ENCODE measurements around the gene THY1.

THY1 gene

DNA sequence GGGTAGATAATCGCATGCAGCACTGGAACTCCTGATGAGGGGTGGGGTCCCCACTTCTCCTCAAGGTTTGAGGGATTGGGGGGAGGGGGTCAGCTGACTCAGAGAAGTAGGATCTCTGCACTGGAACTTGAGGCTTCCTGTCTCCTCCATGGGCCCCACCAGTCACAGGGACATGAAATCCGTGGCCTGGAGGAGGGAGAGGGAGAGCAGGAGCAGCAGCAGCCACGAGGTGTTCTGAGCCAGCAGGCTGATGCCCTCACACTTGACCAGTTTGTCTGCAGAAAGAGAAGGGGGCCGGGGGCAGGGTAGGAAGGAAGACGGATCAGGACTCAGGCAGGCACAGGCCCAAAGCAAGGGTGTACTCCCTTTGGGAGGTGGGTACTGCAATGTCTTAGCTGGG lies 3.7 kb downstream of the THY1 start:
- TF ChIP-seq CTCF (IDR thresholded peaks at IDR 0.05; ENCODE audit: low read length) (no peak), EZH2 (optimal IDR thresholded peaks at IDR 0.05; ENCODE audit: low read depth, low read length) (no peak), EZH2phosphoT487 (IDR thresholded peaks at IDR 0.05; ENCODE audit: low read length) (no peak)
- Histone ChIP-seq H3K79me2 (ENCODE audit: low read length) (no peaks in the 10 kb centered on the region), H3K9me3 (replicated peaks; ENCODE audit: insufficient read depth, low read length) (no peaks in the 10 kb centered on the region), H3K9me2 (replicated peaks; ENCODE audit: insufficient read depth, low read length) (no peaks in the 10 kb centered on the region), H3K36me3 (replicated peaks; ENCODE audit: insufficient read depth, low read length) (no peaks in the 10 kb centered on the region), H3F3A (ENCODE audit: insufficient read depth, low read length) (no peaks in the 10 kb centered on the region), H3K4me2 (ENCODE audit: low read depth, low read length) (no peak overlapping the region), H3K27ac (ENCODE audit: low read length) (no peak overlapping the region), H4K20me1 (ENCODE audit: insufficient read depth, low read length) (no peaks in the 10 kb centered on the region), H3K4me1 (ENCODE audit: low read length) (no peaks in the 10 kb centered on the region), H3K9ac (ENCODE audit: low read length) (no peak overlapping the region), H3K4me3 (ENCODE audit: low read length) (no peak overlapping the region), H3K27me3 (replicated peaks; ENCODE audit: insufficient read depth, low read length) (peaks cover 34% of the 10 kb centered on the region), H2AFZ (ENCODE audit: low read length) (no peak overlapping the region)
- no peak for DNase-seq

DNA sequence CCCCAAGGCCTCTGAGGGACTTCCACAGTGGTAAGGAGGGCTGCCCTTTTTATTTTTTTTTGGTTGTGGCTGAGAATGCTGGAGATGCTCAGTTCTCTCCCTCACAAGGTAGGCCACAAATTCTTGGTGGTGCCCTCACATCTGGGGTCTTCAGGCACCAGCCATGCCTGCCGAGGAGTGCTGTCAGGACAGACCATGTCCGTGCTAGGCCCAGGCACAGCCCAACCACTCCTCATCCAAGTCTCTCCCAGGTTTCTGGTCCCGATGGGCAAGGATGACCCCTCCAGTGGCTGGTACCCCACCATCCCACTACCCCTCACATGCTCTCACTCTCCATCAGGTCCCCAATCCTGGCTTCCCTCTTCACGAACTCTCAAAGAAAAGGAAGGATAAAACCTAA lies 4.2 kb downstream of the THY1 start:
- Histone ChIP-seq H3K4me3 (ENCODE audit: low read length) (no peak overlapping the region), H3K4me2 (ENCODE audit: low read depth, low read length) (no peak overlapping the region), H3K27ac (ENCODE audit: low read length) (no peak overlapping the region), H3K9ac (ENCODE audit: low read length) (no peak overlapping the region), H3F3A (ENCODE audit: insufficient read depth, low read length) (no peaks in the 10 kb centered on the region), H3K4me1 (ENCODE audit: low read length) (no peaks in the 10 kb centered on the region), H3K36me3 (replicated peaks; ENCODE audit: insufficient read depth, low read length) (no peaks in the 10 kb centered on the region), H4K20me1 (ENCODE audit: insufficient read depth, low read length) (no peaks in the 10 kb centered on the region), H3K27me3 (replicated peaks; ENCODE audit: insufficient read depth, low read length) (peaks cover 34% of the 10 kb centered on the region), H3K79me2 (ENCODE audit: low read length) (no peaks in the 10 kb centered on the region), H3K9me2 (replicated peaks; ENCODE audit: insufficient read depth, low read length) (no peaks in the 10 kb centered on the region), H2AFZ (ENCODE audit: low read length) (no peak overlapping the region), H3K9me3 (replicated peaks; ENCODE audit: insufficient read depth, low read length) (no peaks in the 10 kb centered on the region)
- no peak for DNase-seq
- TF ChIP-seq EZH2 (optimal IDR thresholded peaks at IDR 0.05; ENCODE audit: low read depth, low read length) (no peak), EZH2phosphoT487 (IDR thresholded peaks at IDR 0.05; ENCODE audit: low read length) (no peak), CTCF (IDR thresholded peaks at IDR 0.05; ENCODE audit: low read length) (no peak)

DNA sequence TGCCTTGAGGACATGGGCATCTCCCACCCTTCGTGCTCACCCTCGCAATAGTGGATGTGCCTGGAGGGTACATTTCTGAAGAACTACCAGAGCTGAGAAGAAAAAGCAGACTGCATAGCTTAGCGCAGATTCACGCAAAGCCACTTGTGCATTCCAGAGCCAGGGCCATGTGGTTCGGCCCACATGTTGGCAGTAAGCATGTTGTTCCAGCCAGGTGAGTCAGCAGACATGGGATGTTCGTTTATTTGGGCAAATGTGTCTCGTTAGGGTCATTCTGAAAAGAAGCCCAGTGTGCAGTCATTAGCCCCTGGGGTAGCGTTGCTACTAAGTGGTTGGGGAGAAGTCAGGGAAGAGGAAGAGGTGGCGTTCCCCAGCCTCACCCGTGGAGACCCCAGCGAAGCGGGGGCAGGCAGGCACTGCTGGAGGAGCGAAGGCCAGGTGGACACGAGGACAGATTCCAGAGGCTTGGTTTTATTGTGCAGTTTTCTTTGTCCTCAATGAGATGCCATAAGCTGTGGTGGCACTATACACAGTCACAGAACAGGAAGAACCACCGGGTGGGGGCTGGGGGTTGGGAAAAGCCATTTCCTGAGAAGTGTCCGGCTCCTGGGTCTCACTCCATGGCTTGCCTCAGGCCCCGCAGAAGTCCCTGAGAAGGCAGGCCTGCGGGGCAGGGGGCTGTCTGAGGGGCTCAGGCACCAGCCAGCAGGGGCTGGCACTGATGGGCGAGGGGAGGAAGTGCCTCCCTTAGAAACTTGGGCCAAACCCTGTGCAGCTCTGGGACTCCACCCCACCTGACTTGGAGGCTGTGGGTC lies 5.0 kb downstream of the THY1 start:
- no peak for DNase-seq
- H3K27me3 ChIP-seq (replicated peaks; ENCODE audit: insufficient read depth, low read length), result peaks cover 33% of the 10 kb centered on the region
- H3K9me3 ChIP-seq (replicated peaks; ENCODE audit: insufficient read depth, low read length), result no peaks in the 10 kb centered on the region
- H3K36me3 ChIP-seq (replicated peaks; ENCODE audit: insufficient read depth, low read length), result no peaks in the 10 kb centered on the region
- H3K27ac ChIP-seq (ENCODE audit: low read length), result no peak overlapping the region
- no peak for TF ChIP-seq CTCF (IDR thresholded peaks at IDR 0.05; ENCODE audit: low read length)
- no peak for TF ChIP-seq EZH2phosphoT487 (IDR thresholded peaks at IDR 0.05; ENCODE audit: low read length)
- TF ChIP-seq EZH2 (optimal IDR thresholded peaks at IDR 0.05; ENCODE audit: low read depth, low read length), result no peak
- H3K79me2 ChIP-seq (ENCODE audit: low read length), result no peaks in the 10 kb centered on the region
- no peak overlapping the region for H3K4me3 ChIP-seq (ENCODE audit: low read length)
- no peak overlapping the region for H2AFZ ChIP-seq (ENCODE audit: low read length)
- H3K9ac ChIP-seq (ENCODE audit: low read length), result no peak overlapping the region
- no peaks in the 10 kb centered on the region for H3K9me2 ChIP-seq (replicated peaks; ENCODE audit: insufficient read depth, low read length)
- no peak overlapping the region for H3K4me2 ChIP-seq (ENCODE audit: low read depth, low read length)
- no peaks in the 10 kb centered on the region for H3K4me1 ChIP-seq (ENCODE audit: low read length)
- no peaks in the 10 kb centered on the region for H3F3A ChIP-seq (ENCODE audit: insufficient read depth, low read length)
- H4K20me1 ChIP-seq (ENCODE audit: insufficient read depth, low read length), result no peaks in the 10 kb centered on the region

Measured in MM.1S (cell line).